NCI-H187 (cell line): ENCODE data around the gene CD83.
"Not testable (repeated sequence)": the region's sequence is repeated elsewhere in the genome, so short reads cannot be mapped to it uniquely, and the experiment has no call there.

Experiments
- DNase-seq, 2 experiments: peaks; one replicate each; lab custom pipeline; 2025; lab: John Stamatoyannopoulos, UW

Gene CD83, protein sequence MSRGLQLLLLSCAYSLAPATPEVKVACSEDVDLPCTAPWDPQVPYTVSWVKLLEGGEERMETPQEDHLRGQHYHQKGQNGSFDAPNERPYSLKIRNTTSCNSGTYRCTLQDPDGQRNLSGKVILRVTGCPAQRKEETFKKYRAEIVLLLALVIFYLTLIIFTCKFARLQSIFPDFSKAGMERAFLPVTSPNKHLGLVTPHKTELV

GRCh38 chr6:14117158-14118090, at the start of gene CD83:
CD83 (plus strand) TSS chr6:14117772; CDS start chr6:14117812, 40 bp downstream.
- peak; percentile 7 to 23 for DNase-seq

GRCh38 chr6:14068133-14068532, 49.4 kb upstream of the CD83 start:
- DNase-seq: no peak

DNA sequence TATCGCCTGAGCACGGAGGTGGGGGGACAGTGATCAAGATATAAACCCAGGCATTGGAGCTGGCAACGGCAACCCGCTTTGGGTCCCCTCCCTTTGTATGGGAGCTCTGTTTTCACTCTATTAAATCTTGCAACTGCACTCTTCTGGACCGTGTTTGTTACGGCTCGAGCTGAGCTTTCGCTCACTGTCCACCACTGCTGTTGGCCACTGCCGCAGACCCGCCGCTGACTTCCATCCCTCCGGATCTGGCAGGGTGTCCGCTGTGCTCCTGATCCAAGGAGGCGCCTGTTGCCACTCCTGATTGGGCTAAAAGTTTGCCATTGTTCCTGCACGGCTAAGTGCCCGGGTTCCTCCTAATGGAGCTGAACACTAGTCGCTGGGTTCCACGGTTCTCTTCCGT, 48.9 kb upstream of the CD83 start:
- DNase-seq: no peak

- DNase-seq: no peak
These were observed 47.1 kb upstream of the CD83 start for GRCh38 chr6:14070457-14070856.

- DNase-seq: no peak
These were observed 45.5 kb upstream of the CD83 start for GRCh38 chr6:14072084-14072483.

GRCh38 chr6:14073561-14074354, 43.8 kb upstream of the CD83 start:
- not testable (repeated sequence) for DNase-seq

DNA sequence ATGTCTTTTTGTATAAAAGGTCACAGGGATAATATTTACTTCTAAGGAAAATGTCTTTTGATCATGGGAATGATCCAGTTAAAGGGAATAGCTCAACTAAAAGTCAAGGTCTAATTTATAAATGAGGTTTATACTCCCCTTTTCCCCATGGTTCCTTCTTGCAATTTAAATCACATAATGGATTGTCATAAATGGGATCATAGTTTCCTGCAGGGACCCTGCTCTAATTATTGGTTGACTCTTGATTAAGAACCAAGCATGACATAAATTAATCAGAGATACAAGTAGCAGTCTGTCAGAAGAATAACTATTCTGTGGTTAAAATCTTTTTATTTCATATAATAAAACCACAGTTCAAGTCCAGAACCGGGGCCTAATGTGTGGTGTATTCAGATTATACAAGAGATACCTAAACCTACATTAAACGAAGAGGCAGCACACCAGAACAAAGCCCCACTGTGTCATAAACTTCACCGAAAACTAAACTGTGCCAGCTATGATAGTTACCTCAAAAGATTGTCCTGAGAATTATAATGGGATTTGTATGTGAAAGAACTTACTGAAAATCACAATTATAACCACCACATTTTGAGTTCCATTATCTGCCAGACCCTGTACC, 43.0 kb upstream of the CD83 start:
- DNase-seq: no peak

- no peak for DNase-seq
These were observed 42.5 kb upstream of the CD83 start for GRCh38 chr6:14075095-14075503.

GRCh38 chr6:14077193-14077867, 40.2 kb upstream of the CD83 start:
- DNase-seq: no peak

- no peak for DNase-seq
These were observed 38.1 kb upstream of the CD83 start for GRCh38 chr6:14079433-14079832.

- no peak for DNase-seq
These were observed 37.6 kb upstream of the CD83 start for GRCh38 chr6:14079971-14080370.

DNA sequence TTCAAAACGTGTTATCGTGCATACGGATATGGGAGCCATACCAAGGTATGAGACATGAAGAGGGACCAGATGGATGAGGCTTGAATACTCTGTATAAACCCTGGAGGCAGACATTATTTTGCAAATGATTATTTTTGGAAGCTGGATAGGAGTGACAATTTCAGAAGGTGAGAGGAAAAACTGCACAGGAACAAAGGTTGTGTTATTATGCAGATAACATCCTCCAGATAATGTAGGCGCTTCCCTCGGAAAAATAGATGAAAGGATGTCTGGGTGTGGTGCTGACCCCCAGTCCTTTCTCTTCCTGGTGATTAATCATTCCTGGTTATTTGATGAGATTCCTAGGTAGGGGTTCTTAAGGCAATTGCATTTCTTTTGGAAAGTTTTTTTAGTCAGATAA, 36.4 kb upstream of the CD83 start:
- DNase-seq: no peak

- no peak for DNase-seq
These were observed 34.8 kb upstream of the CD83 start for GRCh38 chr6:14082771-14083170.

- DNase-seq: no peak
These were observed 34.3 kb upstream of the CD83 start for GRCh38 chr6:14083262-14083661.

DNA sequence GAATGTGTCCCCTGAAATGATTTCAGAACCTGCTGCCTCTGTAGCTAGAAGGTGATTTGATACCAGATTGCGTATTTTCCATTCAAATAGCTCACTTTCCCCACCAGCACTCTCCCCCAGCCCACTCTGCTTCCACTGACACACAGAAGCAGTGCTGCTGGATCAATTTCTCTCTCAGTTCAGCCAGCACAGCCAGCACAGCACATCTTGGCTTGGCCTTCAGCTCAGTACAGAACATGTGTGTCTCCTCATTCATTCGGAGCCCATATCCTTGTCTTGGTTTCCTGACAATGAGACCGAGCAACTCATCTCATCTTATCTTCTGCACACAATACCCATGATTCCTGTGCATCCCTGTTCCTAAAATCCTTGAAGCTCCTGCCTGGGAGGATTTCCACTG, 33.8 kb upstream of the CD83 start:
- no peak for DNase-seq

DNA sequence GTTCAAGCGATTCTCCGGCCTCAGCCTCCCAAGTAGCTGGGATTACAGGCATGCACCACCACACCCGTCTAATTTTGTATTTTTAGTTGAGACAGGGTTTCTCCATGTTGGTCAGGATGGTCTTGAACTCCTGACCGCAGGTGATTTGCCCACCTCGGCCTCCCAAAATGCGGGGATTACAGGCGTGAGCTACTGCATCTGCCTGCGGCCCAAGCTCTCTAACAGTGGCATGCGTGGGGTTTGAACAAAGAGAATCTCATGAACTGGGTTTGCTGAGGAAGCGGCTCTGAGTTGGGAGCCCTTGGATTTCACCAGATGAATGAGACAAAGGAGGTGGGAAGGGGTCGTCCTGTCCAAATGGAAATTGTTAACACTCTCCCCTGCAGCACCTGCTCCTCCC, 33.2 kb upstream of the CD83 start:
- no peak for DNase-seq

- no peak for DNase-seq
These were observed 32.3 kb upstream of the CD83 start for GRCh38 chr6:14085176-14085787.

DNA sequence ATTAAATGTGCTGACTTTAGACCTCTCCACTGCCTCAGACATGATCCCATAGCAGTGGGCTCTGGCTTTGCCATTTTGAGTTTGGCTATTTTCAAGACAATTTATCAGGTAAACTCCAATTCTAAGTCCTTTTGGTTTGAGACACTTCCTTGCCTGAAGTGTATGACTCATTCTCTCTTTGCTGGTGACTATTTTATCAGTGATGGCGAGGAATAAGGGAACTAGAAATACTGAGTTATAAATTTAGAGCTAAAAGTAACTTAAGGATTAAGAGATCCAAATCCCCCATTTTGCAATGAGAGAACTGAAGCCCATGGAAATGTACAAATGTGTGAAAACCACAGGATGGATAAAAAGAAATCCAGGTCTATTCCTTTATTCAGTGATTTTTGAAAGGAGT, 30.9 kb upstream of the CD83 start:
- no peak for DNase-seq

- DNase-seq: no peak
These were observed 28.9 kb upstream of the CD83 start for GRCh38 chr6:14088600-14089192.

DNA sequence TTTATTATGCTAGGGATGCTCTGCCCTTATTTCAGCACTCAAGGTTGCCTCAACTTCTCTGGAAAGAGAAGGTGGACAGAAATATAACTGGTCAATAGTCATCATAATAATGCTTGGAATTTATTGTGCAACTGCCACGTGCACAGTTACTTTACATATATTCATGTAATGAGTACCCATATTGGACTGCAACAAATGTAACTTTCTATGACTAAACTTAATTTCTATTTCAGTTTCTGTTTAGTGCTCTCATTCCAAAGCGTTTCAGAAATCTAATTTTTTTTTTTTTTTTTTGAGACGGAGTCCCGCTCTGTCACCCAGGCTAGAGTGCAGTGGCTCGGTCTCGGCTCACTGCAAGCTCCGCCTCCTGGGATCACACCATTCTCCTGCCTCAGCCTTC, 28.3 kb upstream of the CD83 start:
- no peak for DNase-seq
